Stimulated activated memory B cell treated with anti-CD40 and anti-IgM and Interleukin-4, amounts not matched to agents 10 μg/mL and 1 μg/mL and 100 μg/mL, for 72 hours (primary cell): ENCODE measurements around the gene SERPINB10.
"Not testable (repeated sequence)": the region's sequence is repeated elsewhere in the genome, so short reads cannot be mapped to it uniquely, and the experiment has no call there.

Experiments
- ATAC-seq: fragments of 150-1000 bp; cut with Tn5 transposase; 2 replicates; pipeline ENCODE4 v1.10.0; 2021
- H3K27ac Mint-ChIP-seq: one replicate; pipeline ENCODE4 v1.8.0; 2022; ENCODE audit warnings: mild to moderate bottlenecking, mixed read lengths
- H3K27me3 Mint-ChIP-seq: one replicate; pipeline ENCODE4 v1.8.0; 2022; ENCODE audit warnings: mixed read lengths
- H3K36me3 Mint-ChIP-seq: one replicate; pipeline ENCODE4 v1.8.0; 2022; ENCODE audit warnings: mixed read lengths
- H3K4me1 Mint-ChIP-seq: one replicate; pipeline ENCODE4 v1.8.0; 2022; ENCODE audit warnings: mixed read lengths
- H3K4me3 Mint-ChIP-seq: one replicate; pipeline ENCODE4 v1.8.0; 2022; ENCODE audit warnings: mild to moderate bottlenecking, moderate library complexity, mixed read lengths
- H3K9me3 Mint-ChIP-seq: one replicate; pipeline ENCODE4 v1.8.0; 2022; ENCODE audit warnings: mixed read lengths

SERPINB10 gene

DNA sequence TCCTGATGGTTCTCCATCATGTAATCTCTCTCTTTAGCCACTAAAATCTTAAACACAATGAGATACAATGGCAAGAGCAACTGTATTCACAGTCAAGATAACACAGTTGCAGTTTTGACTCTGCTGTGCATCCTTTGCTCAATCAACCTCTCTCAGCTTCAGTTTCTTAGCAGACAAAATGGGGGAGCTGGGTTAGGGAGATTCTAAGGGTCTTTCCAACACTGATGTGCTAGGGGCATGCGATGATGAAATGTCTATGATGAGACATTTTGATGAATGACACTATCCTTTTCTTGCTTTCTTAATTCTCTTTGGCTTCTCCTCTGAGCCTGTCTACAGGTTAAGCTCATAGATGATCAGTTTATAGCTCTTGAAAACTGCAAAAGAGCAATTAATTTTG, 1.1 kb downstream of the SERPINB10 start:
- Mint-ChIP-seq H3K27ac (no peak overlapping the region), H3K9me3 (no peaks in the 10 kb centered on the region), H3K36me3 (no peaks in the 10 kb centered on the region), H3K27me3 (peaks cover 20% of the 10 kb centered on the region), H3K4me1 (no peaks in the 10 kb centered on the region), H3K4me3 (no peak overlapping the region)
- ATAC-seq = no peak

DNA sequence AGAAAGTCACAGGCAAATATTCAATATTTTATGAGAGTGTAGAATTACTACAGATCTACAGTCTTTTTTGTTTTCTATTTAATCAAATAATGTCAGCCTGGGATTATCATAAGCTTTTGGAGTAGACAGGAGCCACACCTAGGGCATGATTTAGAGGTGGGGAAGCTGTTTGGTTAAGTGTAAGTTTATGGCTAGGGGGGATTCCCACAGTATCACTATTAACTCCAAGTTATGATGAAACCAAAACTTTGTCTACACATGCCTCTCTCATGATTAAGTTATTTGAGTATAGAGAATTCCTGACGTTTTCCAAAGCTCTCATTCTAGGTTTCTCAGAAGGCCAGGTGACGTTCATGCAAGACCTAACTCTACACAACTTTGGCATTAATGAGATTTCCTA, 2.1 kb downstream of the SERPINB10 start:
- no peak overlapping the region for H3K27ac Mint-ChIP-seq
- no peaks in the 10 kb centered on the region for H3K9me3 Mint-ChIP-seq
- no peak for ATAC-seq
- H3K36me3 Mint-ChIP-seq = no peaks in the 10 kb centered on the region
- peaks cover 30% of the 10 kb centered on the region for H3K27me3 Mint-ChIP-seq
- H3K4me1 Mint-ChIP-seq = no peaks in the 10 kb centered on the region
- H3K4me3 Mint-ChIP-seq = no peak overlapping the region

DNA sequence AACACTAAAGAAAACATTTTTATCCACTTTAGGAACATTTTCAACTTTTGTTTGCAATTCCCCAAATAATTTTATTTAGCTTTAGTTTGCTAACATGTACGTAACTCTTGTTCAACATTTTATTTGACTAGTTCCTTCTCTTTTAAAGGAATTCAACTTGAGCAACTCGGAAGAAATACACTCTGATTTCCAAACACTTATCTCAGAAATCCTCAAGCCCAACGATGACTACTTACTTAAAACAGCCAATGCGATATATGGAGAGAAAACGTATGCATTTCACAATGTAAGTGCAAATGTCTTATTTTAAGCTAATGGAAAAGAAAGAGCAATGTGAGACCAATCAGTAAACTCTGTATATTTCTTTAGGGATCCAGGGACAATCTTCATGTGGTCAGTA, 10.1 kb downstream of the SERPINB10 start:
- H3K36me3 Mint-ChIP-seq = no peaks in the 10 kb centered on the region
- no peaks in the 10 kb centered on the region for H3K9me3 Mint-ChIP-seq
- H3K27me3 Mint-ChIP-seq = peaks cover 46% of the 10 kb centered on the region
- no peaks in the 10 kb centered on the region for H3K4me1 Mint-ChIP-seq
- H3K27ac Mint-ChIP-seq = no peak overlapping the region
- ATAC-seq = no peak
- no peak overlapping the region for H3K4me3 Mint-ChIP-seq

GRCh38 chr18:63922049-63922448, 14.3 kb downstream of the SERPINB10 start:
- no peak for ATAC-seq
- H3K27me3 Mint-ChIP-seq = peaks cover 49% of the 10 kb centered on the region
- H3K4me1 Mint-ChIP-seq = no peaks in the 10 kb centered on the region
- H3K9me3 Mint-ChIP-seq = no peaks in the 10 kb centered on the region
- no peaks in the 10 kb centered on the region for H3K36me3 Mint-ChIP-seq
- H3K27ac Mint-ChIP-seq = no peak overlapping the region
- H3K4me3 Mint-ChIP-seq = no peak overlapping the region

DNA sequence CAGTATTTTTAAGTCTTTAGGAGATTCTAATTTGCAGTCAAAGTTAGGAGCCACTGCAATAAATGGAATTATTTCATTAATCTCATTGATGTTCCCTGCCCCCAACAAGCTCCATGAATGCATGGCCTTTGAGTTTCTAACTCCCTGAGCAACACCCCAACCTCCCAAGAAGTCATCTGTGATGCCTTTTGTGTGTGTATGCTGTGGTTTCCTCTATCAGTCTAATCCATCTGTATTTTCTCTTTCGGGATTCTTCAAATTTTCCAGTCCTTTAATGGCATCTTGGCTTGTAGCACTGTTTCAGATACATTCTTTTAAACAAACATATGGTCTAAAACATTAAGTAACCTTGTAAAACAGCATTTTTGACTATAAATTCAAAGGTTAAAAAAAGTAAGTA, 16.8 kb downstream of the SERPINB10 start:
- no peak for ATAC-seq
- Mint-ChIP-seq H3K27me3 (peaks cover 37% of the 10 kb centered on the region), H3K4me3 (no peak overlapping the region), H3K4me1 (no peaks in the 10 kb centered on the region), H3K27ac (no peak overlapping the region), H3K9me3 (no peaks in the 10 kb centered on the region), H3K36me3 (no peaks in the 10 kb centered on the region)

DNA sequence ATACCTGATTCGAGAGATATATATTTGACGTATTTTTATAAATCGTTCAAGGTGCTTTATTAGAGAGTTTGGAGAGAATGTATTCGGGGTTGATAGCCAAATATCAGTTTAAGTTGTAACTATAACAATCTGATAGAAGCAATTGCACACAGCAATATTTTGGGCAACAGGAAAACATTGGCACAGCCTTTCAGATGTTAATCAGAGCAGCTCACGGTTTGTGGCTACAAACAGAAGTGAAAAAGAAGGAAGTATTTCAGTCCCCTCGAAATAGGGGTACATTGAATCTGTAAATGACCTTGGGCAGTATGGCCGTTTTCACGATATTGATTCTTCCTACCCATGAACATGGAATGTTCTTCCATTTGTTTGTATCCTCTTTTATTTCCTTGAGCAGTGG, 20.6 kb downstream of the SERPINB10 start:
- H3K27ac Mint-ChIP-seq = no peak overlapping the region
- no peaks in the 10 kb centered on the region for H3K4me1 Mint-ChIP-seq
- H3K36me3 Mint-ChIP-seq = no peaks in the 10 kb centered on the region
- no peak for ATAC-seq
- H3K9me3 Mint-ChIP-seq = no peaks in the 10 kb centered on the region
- H3K4me3 Mint-ChIP-seq = no peak overlapping the region
- H3K27me3 Mint-ChIP-seq = peaks cover 23% of the 10 kb centered on the region

GRCh38 chr18:63929369-63929768, 21.6 kb downstream of the SERPINB10 start:
- not testable (repeated sequence) for H3K4me1 Mint-ChIP-seq, H3K36me3 Mint-ChIP-seq, H3K9me3 Mint-ChIP-seq, H3K27ac Mint-ChIP-seq, ATAC-seq, H3K4me3 Mint-ChIP-seq
- peaks cover 12% of the 10 kb centered on the region for H3K27me3 Mint-ChIP-seq

DNA sequence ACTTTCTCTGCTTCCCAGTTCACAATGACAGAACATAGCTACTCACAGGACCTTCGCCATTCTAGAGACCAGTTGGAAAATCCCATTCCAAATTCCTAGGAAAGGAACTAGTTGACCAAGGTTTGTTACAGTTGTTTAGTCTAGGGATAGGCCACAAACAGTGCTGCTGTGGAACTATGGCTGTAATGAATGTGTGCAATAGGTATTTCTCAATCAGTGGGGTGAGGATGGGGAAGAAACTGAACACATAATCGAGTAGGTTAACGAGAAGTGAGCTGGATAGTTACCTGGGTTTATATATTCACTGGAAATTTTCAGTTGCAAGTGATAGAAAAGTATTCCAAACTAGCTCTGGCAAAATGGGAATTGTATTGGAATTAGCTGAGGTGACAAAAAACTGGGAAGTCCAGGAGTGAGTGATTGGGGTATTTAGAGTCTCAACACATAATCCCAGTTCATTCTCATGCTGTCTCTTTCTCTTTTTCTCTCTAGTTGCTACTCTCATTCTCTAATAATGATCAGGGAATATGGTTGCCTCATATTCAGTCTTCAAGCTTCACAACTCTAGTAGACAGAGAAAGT, 23.1 kb downstream of the SERPINB10 start:
- ATAC-seq = no peak
- no peak overlapping the region for H3K4me3 Mint-ChIP-seq
- no peaks in the 10 kb centered on the region for H3K4me1 Mint-ChIP-seq
- peaks cover under 1% of the 10 kb centered on the region for H3K27me3 Mint-ChIP-seq
- H3K27ac Mint-ChIP-seq = no peak overlapping the region
- H3K36me3 Mint-ChIP-seq = no peaks in the 10 kb centered on the region
- H3K9me3 Mint-ChIP-seq = no peaks in the 10 kb centered on the region

GRCh38 chr18:63936156-63936931, 28.6 kb downstream of the SERPINB10 start:
- Mint-ChIP-seq H3K27me3 (peaks cover 5% of the 10 kb centered on the region), H3K9me3 (no peaks in the 10 kb centered on the region), H3K36me3 (no peaks in the 10 kb centered on the region), H3K4me3 (no peak overlapping the region), H3K27ac (no peak overlapping the region), H3K4me1 (no peaks in the 10 kb centered on the region)
- ATAC-seq = peak; percentile 98

GRCh38 chr18:63936932-63937393, 29.2 kb downstream of the SERPINB10 start:
- Mint-ChIP-seq H3K4me1 (no peaks in the 10 kb centered on the region), H3K36me3 (no peaks in the 10 kb centered on the region), H3K27ac (no peak overlapping the region), H3K9me3 (no peaks in the 10 kb centered on the region), H3K4me3 (no peak overlapping the region), H3K27me3 (peaks cover 11% of the 10 kb centered on the region)
- ATAC-seq = peak; percentile 10

DNA sequence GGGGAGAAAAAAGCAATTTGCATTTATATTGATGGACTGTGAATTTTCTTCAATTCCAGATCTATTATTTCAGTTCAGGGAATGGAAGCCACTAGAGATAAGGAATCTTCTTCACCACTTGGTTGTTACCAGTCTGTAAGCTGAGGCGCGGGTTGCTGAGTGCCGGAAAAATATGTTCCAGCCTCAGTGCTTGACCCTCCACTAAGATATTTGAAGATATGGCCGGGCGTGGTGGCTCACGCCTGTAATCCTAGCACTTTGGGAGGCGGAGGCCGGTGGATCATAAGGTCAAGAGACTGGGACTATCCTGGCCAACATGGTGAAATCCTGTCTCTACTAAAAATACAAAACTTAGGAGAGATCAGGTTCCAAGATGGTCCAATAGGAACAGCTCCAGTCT, 32.2 kb downstream of the SERPINB10 start:
- Mint-ChIP-seq H3K27ac (no peak overlapping the region), H3K36me3 (no peaks in the 10 kb centered on the region), H3K27me3 (peaks cover 40% of the 10 kb centered on the region), H3K9me3 (no peaks in the 10 kb centered on the region), H3K4me1 (no peaks in the 10 kb centered on the region), H3K4me3 (no peak overlapping the region)
- no peak for ATAC-seq

- not testable (repeated sequence) for H3K36me3 Mint-ChIP-seq, H3K4me3 Mint-ChIP-seq, H3K27ac Mint-ChIP-seq
Observed at GRCh38 chr18:63940543-63941050, 32.8 kb downstream of the SERPINB10 start.

DNA sequence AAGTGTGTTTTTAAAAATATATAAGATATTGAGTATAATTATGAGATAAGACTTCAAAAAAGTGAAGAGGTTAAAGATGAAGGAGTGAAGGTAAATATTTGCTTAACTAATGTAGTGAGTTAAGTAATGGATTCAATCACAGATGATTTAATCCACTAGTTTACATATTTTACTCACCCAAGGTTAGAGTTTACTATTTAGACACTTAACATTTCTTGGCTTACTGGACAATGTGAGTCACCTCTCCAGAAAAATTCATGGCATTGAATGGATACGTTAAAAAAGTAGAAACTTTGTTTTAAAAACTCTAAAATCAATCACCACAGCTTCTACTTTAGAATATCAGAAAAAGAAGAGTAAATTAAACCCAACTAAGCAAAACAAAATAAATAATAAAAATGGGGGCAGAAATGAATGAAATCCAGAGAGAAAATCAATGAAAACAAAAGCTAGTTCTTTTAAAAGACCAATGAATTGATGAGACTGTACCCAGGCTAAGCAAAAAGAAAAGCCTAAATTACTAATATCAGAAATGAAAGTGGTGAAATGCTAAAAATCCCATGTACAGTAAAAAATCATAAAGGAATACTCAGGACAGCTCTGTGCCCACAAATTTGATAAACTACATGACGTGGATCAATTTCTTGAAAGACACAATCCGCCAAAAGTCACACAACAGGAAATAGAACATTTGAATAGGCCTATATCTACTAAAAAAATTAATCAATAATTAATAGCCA, 39.5 kb downstream of the SERPINB10 start:
- Mint-ChIP-seq H3K4me1 (peaks cover 29% of the 10 kb centered on the region), H3K27me3 (peaks cover 27% of the 10 kb centered on the region), H3K36me3 (no peaks in the 10 kb centered on the region), H3K27ac (no peak overlapping the region), H3K4me3 (no peak overlapping the region), H3K9me3 (peaks cover 4% of the 10 kb centered on the region)
- ATAC-seq = no peak

More at GRCh38 chr18:63940543-63941050, 32.8 kb downstream of the SERPINB10 start:
- ATAC-seq, H3K4me1 Mint-ChIP-seq, H3K9me3 Mint-ChIP-seq: not testable (repeated sequence)
- peaks cover 40% of the 10 kb centered on the region for H3K27me3 Mint-ChIP-seq

- peaks cover 8% of the 10 kb centered on the region for H3K27me3 Mint-ChIP-seq
- peak; percentile 95 for ATAC-seq
- peaks cover 4% of the 10 kb centered on the region for H3K9me3 Mint-ChIP-seq
- H3K4me1 Mint-ChIP-seq = peaks cover 29% of the 10 kb centered on the region
- H3K27ac Mint-ChIP-seq = peak within 1 kb of the TSS; percentile 68
- peak within 1 kb of the TSS; percentile 89 for H3K4me3 Mint-ChIP-seq
- no peaks in the 10 kb centered on the region for H3K36me3 Mint-ChIP-seq
Observed at GRCh38 chr18:63949068-63949737, 41.4 kb downstream of the SERPINB10 start, which contains the start of gene HMSD. Gene HMSD, plus strand, starts transcription at chr18:63949301. Its CDS starts 4,155 bp downstream, at chr18:63953456.

GRCh38 chr18:63951302-63951705, 43.5 kb downstream of the SERPINB10 start:
- no peak for ATAC-seq
- Mint-ChIP-seq H3K9me3 (peaks cover 4% of the 10 kb centered on the region), H3K4me1 (peaks cover 29% of the 10 kb centered on the region), H3K27ac (no peak overlapping the region), H3K4me3 (peak overlapping the region; percentile 0), H3K36me3 (no peaks in the 10 kb centered on the region), H3K27me3 (peaks cover 12% of the 10 kb centered on the region)
